KOPT-K1 (cell line): ENCODE measurements around the gene ESRRB.

ENCODE experiments used
- H3K27ac ChIP-seq: fragments of 200-600 bp; sonication (generic); 2 replicates; pipeline ENCODE4 v1.5.1; 2016; ENCODE audit warnings: antibody characterized with exemption, mild to moderate bottlenecking, low read depth, low read length; ENCODE audit not compliant: poor library complexity, severe bottlenecking
- H3K36me3 ChIP-seq: fragments of 200-600 bp; sonication (generic); 2 replicates; pipeline ENCODE4 v1.5.1; 2017; ENCODE audit warnings: antibody characterized with exemption, mild to moderate bottlenecking, low read length, moderate library complexity; ENCODE audit not compliant: insufficient read depth
- H3K9me3 ChIP-seq: fragments of 200-600 bp; sonication (generic); 2 replicates; pipeline ENCODE4 v1.5.1; 2017; ENCODE audit warnings: antibody characterized with exemption, low read length, mild to moderate bottlenecking; ENCODE audit not compliant: insufficient read depth, poor library complexity, severe bottlenecking

ESRRB gene

GRCh38 chr14:76380991-76381390 lies 5.1 kb downstream of the ESRRB start:
- no peaks in the 10 kb centered on the region for H3K9me3 ChIP-seq
- H3K36me3 ChIP-seq: no peaks in the 10 kb centered on the region
- H3K27ac ChIP-seq: no peak overlapping the region

- Histone ChIP-seq H3K27ac (no peak overlapping the region), H3K36me3 (no peaks in the 10 kb centered on the region)
Measured at GRCh38 chr14:76381817-76382494, 6.0 kb downstream of the ESRRB start.

GRCh38 chr14:76382495-76382832 lies 6.5 kb downstream of the ESRRB start:
- Histone ChIP-seq H3K9me3 (no peaks in the 10 kb centered on the region), H3K27ac (no peak overlapping the region), H3K36me3 (no peaks in the 10 kb centered on the region)

More at GRCh38 chr14:76381817-76382494, 6.0 kb downstream of the ESRRB start:
- no peaks in the 10 kb centered on the region for H3K9me3 ChIP-seq

GRCh38 chr14:76385435-76385834 lies 9.5 kb downstream of the ESRRB start:
- no peaks in the 10 kb centered on the region for H3K9me3 ChIP-seq
- no peak overlapping the region for H3K27ac ChIP-seq
- H3K36me3 ChIP-seq: no peaks in the 10 kb centered on the region

- H3K9me3 ChIP-seq: no peaks in the 10 kb centered on the region
- no peaks in the 10 kb centered on the region for H3K36me3 ChIP-seq
- H3K27ac ChIP-seq: no peak overlapping the region
Measured at GRCh38 chr14:76386944-76387782, 11.2 kb downstream of the ESRRB start.

GRCh38 chr14:76389841-76390240 lies 13.9 kb downstream of the ESRRB start:
- Histone ChIP-seq H3K36me3 (no peaks in the 10 kb centered on the region), H3K27ac (no peak overlapping the region), H3K9me3 (no peaks in the 10 kb centered on the region)

- H3K9me3 ChIP-seq: no peaks in the 10 kb centered on the region
- H3K27ac ChIP-seq: no peak overlapping the region
- H3K36me3 ChIP-seq: no peaks in the 10 kb centered on the region
Measured at GRCh38 chr14:76390621-76391020, 14.7 kb downstream of the ESRRB start.

GRCh38 chr14:76391981-76392690 lies 16.2 kb downstream of the ESRRB start:
- H3K36me3 ChIP-seq: no peaks in the 10 kb centered on the region
- no peak overlapping the region for H3K27ac ChIP-seq

GRCh38 chr14:76394569-76394968 lies 18.6 kb downstream of the ESRRB start:
- Histone ChIP-seq H3K36me3 (no peaks in the 10 kb centered on the region), H3K9me3 (no peaks in the 10 kb centered on the region), H3K27ac (no peak overlapping the region)

More at GRCh38 chr14:76391981-76392690, 16.2 kb downstream of the ESRRB start:
- H3K9me3 ChIP-seq: no peaks in the 10 kb centered on the region

GRCh38 chr14:76395161-76395560 lies 19.2 kb downstream of the ESRRB start:
- Histone ChIP-seq H3K9me3 (no peaks in the 10 kb centered on the region), H3K36me3 (no peaks in the 10 kb centered on the region), H3K27ac (no peak overlapping the region)

- H3K9me3 ChIP-seq: no peaks in the 10 kb centered on the region
- no peak overlapping the region for H3K27ac ChIP-seq
- H3K36me3 ChIP-seq: no peaks in the 10 kb centered on the region
Measured at GRCh38 chr14:76396714-76397187, 20.8 kb downstream of the ESRRB start.

GRCh38 chr14:76405627-76406026 lies 29.7 kb downstream of the ESRRB start:
- Histone ChIP-seq H3K9me3 (no peaks in the 10 kb centered on the region), H3K36me3 (no peaks in the 10 kb centered on the region), H3K27ac (no peak overlapping the region)

GRCh38 chr14:76407449-76408150 lies 31.7 kb downstream of the ESRRB start:
- Histone ChIP-seq H3K36me3 (no peaks in the 10 kb centered on the region), H3K27ac (no peak overlapping the region), H3K9me3 (no peaks in the 10 kb centered on the region)

GRCh38 chr14:76408877-76409276 lies 32.9 kb downstream of the ESRRB start:
- H3K9me3 ChIP-seq: no peaks in the 10 kb centered on the region
- no peak overlapping the region for H3K27ac ChIP-seq
- H3K36me3 ChIP-seq: no peaks in the 10 kb centered on the region

- H3K9me3 ChIP-seq: no peaks in the 10 kb centered on the region
- H3K36me3 ChIP-seq: no peaks in the 10 kb centered on the region
- H3K27ac ChIP-seq: no peak overlapping the region
Measured at GRCh38 chr14:76412501-76412900, 36.6 kb downstream of the ESRRB start.
